Measurements from ENCODE around the gene AFF2.

Gene AFF2

DNA sequence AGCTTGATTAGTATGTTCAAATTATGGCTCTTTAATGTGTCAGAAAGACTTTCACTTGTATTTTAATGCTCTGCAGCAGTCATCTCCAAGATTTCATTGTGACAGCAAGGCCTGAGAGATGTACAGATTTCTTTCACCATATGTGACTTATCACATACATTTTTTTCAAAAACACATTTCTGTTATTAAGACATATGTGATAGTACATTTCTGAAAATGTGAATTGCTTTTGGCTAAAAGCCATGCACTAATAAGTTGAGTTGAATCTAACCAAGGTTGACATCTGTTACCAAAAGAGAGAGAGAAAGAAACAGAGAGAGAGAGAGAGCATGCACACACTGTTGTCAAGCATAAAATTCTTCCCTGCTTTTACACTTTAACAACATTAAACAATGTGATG lies 409.3 kb downstream of the AFF2 start:
- Histone ChIP-seq H3K4me1 (no peaks in the 10 kb centered on the region), H3K4me3 (ENCODE audit: low read depth, low read length) (no peak overlapping the region), H3K27me3 (no peaks in the 10 kb centered on the region), H3K9me3 (no peaks in the 10 kb centered on the region), H3K36me3 (no peaks in the 10 kb centered on the region)
- TF ChIP-seq, protein P1, sequence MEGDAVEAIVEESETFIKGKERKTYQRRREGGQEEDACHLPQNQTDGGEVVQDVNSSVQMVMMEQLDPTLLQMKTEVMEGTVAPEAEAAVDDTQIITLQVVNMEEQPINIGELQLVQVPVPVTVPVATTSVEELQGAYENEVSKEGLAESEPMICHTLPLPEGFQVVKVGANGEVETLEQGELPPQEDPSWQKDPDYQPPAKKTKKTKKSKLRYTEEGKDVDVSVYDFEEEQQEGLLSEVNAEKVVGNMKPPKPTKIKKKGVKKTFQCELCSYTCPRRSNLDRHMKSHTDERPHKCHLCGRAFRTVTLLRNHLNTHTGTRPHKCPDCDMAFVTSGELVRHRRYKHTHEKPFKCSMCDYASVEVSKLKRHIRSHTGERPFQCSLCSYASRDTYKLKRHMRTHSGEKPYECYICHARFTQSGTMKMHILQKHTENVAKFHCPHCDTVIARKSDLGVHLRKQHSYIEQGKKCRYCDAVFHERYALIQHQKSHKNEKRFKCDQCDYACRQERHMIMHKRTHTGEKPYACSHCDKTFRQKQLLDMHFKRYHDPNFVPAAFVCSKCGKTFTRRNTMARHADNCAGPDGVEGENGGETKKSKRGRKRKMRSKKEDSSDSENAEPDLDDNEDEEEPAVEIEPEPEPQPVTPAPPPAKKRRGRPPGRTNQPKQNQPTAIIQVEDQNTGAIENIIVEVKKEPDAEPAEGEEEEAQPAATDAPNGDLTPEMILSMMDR (IDR thresholded peaks at IDR 0.05; ENCODE audit: low read depth, low read length) = no peak
- DNase-seq = no peak

DNA sequence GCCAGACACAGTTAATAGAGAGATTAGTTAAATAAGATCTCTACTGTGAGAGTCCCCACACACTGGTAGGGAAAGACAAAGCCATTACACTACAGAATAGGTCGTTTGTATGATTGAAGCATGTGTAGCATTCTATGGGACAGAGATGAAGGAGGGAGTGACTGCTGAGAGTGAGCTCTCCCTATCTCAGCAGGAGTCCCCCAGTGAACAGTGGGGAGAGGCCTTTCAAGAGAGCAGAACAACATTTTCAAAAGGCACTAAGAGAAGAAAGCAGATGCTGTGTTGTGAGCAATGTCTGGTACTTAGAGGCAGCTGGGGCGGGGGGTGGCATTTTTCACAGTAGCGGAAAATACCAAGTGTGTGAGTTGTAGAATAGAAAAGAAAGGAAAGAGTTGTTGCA lies 413.6 kb downstream of the AFF2 start:
- no peak for DNase-seq
- H3K9me3 ChIP-seq = no peaks in the 10 kb centered on the region
- no peak overlapping the region for H3K4me3 ChIP-seq (ENCODE audit: low read depth, low read length)
- no peaks in the 10 kb centered on the region for H3K36me3 ChIP-seq
- H3K4me1 ChIP-seq = no peaks in the 10 kb centered on the region
- TF ChIP-seq, protein P1 (IDR thresholded peaks at IDR 0.05; ENCODE audit: low read depth, low read length) = no peak
- H3K27me3 ChIP-seq = no peaks in the 10 kb centered on the region

DNA sequence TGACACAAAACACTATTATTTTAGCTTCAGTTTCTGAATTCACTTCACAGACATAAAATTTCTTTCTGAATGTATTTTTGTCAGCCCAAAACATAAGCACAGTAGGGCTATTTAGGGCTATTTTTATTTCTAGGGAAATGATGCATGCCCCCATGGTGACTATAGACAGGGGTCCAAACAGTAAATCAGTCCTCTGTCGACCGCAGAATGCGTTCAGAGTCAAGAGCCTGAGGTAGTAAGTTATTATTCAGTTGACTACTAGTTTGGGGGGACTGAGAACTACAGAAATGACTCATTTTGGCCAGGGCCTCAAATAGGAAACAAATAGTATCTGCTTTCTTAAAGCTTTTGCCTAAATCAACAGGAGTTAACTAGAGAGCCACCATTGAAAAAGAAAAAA lies 414.4 kb downstream of the AFF2 start:
- DNase-seq = no peak
- H3K9me3 ChIP-seq = no peaks in the 10 kb centered on the region
- H3K36me3 ChIP-seq = no peaks in the 10 kb centered on the region
- no peak overlapping the region for H3K4me3 ChIP-seq (ENCODE audit: low read depth, low read length)
- no peaks in the 10 kb centered on the region for H3K4me1 ChIP-seq
- no peaks in the 10 kb centered on the region for H3K27me3 ChIP-seq
- TF ChIP-seq, protein P1 (IDR thresholded peaks at IDR 0.05; ENCODE audit: low read depth, low read length) = no peak

DNA sequence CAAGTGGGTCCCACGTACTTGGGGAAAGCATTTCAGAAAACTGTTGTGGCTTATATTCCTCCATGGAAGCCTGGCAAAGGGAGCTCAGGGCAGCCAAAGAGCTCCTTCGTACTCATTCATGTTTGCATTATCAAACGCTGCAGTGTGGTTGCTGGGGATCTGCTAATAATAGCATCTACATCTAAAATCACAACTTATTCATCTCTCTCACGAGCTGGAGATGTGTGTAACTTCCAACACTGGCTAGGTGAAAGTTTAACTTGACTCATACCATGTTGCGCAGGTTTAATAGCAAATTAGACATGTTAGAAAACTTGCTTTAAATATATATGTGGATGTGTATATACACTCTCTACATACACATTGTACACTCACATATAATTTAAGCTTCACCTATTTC lies 415.1 kb downstream of the AFF2 start:
- no peak overlapping the region for H3K4me3 ChIP-seq (ENCODE audit: low read depth, low read length)

DNA sequence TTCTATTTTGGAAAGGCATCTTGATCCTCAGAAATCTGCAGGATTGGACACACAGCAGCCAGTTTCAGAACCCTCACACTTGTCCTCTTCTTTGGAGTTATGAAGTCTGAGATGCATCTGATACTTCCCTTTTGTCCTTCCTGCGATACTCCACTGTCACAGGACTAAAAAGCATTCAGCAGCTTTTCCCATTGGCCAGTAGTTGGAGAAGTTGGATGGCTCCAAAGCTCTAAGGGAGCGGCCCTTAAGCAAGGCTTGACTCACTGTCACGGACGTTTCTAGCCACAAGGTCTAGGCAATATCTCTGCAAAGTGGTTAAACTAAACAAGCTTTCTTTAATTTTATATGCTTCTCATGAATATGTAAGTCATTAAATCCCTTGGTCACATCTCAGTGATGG lies 417.0 kb downstream of the AFF2 start:
- Histone ChIP-seq H3K36me3 (no peaks in the 10 kb centered on the region), H3K27me3 (no peaks in the 10 kb centered on the region), H3K9me3 (no peaks in the 10 kb centered on the region), H3K4me1 (no peaks in the 10 kb centered on the region), H3K4me3 (ENCODE audit: low read depth, low read length) (no peak overlapping the region)
- no peak for DNase-seq
- TF ChIP-seq, protein P1 (IDR thresholded peaks at IDR 0.05; ENCODE audit: low read depth, low read length) = no peak

More for the DNA sequence above, 415.1 kb downstream of the AFF2 start:
- no peaks in the 10 kb centered on the region for H3K27me3 ChIP-seq
- TF ChIP-seq, protein P1 (IDR thresholded peaks at IDR 0.05; ENCODE audit: low read depth, low read length) = no peak
- H3K36me3 ChIP-seq = no peaks in the 10 kb centered on the region
- no peaks in the 10 kb centered on the region for H3K9me3 ChIP-seq
- no peaks in the 10 kb centered on the region for H3K4me1 ChIP-seq
- DNase-seq = no peak

DNA sequence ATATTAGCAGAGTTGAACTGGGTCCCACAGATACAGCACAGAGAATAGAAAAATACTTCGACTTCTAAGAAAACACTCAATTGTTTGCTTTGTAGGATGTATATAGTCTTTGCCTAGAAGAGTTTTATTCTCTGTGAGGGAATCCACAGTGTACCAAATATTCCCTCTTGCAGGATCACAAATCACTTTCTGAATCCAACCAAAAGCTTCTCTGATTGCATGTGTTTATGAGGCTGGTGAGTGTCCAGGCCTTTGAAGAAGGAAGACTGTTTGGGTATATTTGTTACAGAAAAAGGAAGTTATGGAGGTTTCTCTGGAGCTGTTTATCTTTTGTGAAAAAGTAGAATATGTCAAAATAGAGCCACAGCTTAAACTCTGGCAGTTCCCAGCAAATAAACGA lies 423.2 kb downstream of the AFF2 start:
- H3K36me3 ChIP-seq = no peaks in the 10 kb centered on the region
- no peak overlapping the region for H3K4me3 ChIP-seq (ENCODE audit: low read depth, low read length)
- H3K27me3 ChIP-seq = no peaks in the 10 kb centered on the region
- no peak for DNase-seq
- TF ChIP-seq, protein P1 (IDR thresholded peaks at IDR 0.05; ENCODE audit: low read depth, low read length) = no peak
- H3K9me3 ChIP-seq = no peaks in the 10 kb centered on the region
- H3K4me1 ChIP-seq = no peaks in the 10 kb centered on the region
